Activated CD4-positive, CD25-positive, alpha-beta regulatory T cell treated with anti-CD3 and anti-CD28 coated beads, Interleukin-2, amount 50 U/mL, for 24 hours (primary cell): Measurements from ENCODE around the gene FAM98C.

Experiments
- ATAC-seq, 2 donors: fragments of 150-1000 bp; cut with Tn5 transposase; one replicate each; pipeline ENCODE4 v1.10.0; 2021; ENCODE audit warnings: mild to moderate bottlenecking in 1 of 2, moderate library complexity in 1 of 2

FAM98C gene

GRCh38 chr19:38378866-38379265, 24.0 kb upstream of the FAM98C start:
- ATAC-seq: no peak

- no peak for ATAC-seq
Measured at GRCh38 chr19:38381138-38381537, 21.8 kb upstream of the FAM98C start.

- ATAC-seq: no peak
Measured at GRCh38 chr19:38383184-38383583, 19.7 kb upstream of the FAM98C start.

GRCh38 chr19:38383743-38384142, 19.1 kb upstream of the FAM98C start:
- ATAC-seq: no peak

- ATAC-seq: no peak
Measured at GRCh38 chr19:38384209-38385027, 18.5 kb upstream of the FAM98C start.

- ATAC-seq: no peak
Measured at GRCh38 chr19:38385057-38385803, 17.7 kb upstream of the FAM98C start.

- ATAC-seq: no peak
Measured at GRCh38 chr19:38385804-38386257, 17.1 kb upstream of the FAM98C start.

- no peak for ATAC-seq
Measured at GRCh38 chr19:38386300-38386970, 16.5 kb upstream of the FAM98C start.

GRCh38 chr19:38386971-38387549, 15.8 kb upstream of the FAM98C start:
- ATAC-seq: peak in 1 of 2 donors; percentile 3

- ATAC-seq: peak; percentile 68 to 76
Measured at GRCh38 chr19:38387550-38388348, 15.1 kb upstream of the FAM98C start, which contains the start of gene GGN. TSS of gene GGN (minus strand) at chr19:38388034. CDS start at chr19:38387261, 773 bp downstream.

- ATAC-seq: peak in 1 of 2 donors; percentile 1
Measured at GRCh38 chr19:38388349-38389100, 14.4 kb upstream of the FAM98C start, which contains the start of gene SPRED3. TSS of gene SPRED3 (plus strand) at chr19:38388697. CDS start at chr19:38390303, 1,606 bp downstream.

- no peak for ATAC-seq
Measured at GRCh38 chr19:38389101-38389925, 13.6 kb upstream of the FAM98C start.

- ATAC-seq: no peak
Measured at GRCh38 chr19:38389957-38390924, 12.7 kb upstream of the FAM98C start.

- no peak for ATAC-seq
Measured at GRCh38 chr19:38391911-38392464, 10.9 kb upstream of the FAM98C start.

- ATAC-seq: no peak
Measured at GRCh38 chr19:38392707-38393308, 10.1 kb upstream of the FAM98C start.

- peak; percentile 69 to 73 for ATAC-seq
Measured at GRCh38 chr19:38394488-38394887, 8.4 kb upstream of the FAM98C start.

GRCh38 chr19:38395381-38396114, 7.3 kb upstream of the FAM98C start:
- peak; percentile 80 to 82 for ATAC-seq
